ENCODE measurements around the gene NBL1.

NBL1 gene

DNA sequence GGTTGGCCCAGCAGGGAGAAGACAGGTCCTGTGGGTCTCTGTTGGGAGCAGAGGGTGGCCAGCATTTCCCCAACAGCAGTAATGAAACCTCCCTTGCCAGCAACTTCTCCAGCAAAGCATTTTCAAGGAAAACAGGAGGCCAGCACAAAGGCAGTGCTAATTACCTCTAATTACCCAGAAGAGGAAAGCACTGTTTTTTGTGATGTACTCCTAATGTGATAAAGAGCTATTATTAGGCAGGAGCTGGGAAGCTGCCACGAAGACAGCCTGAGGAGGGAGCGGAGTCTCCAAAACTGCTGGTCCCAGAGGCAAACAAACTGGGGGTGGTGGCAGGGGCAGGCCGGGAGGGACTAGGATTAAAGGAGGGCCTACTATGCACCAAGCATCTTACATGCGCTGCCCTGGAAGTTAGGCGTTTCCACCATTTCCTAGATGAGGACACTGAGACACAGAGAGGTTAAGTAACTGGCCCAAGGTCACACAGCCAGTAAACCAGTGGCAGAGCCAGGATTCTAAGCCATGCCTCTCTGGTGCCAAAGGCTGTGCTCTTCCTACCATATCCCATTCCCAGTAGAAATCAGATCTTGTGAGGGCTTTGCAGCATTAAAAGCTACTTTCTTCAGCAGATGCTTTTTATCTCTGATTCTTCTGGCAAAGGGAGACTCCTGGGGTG lies 45.1 kb downstream of the NBL1 start:
- Histone ChIP-seq H3K9ac (ENCODE audit: low read length) (no peak overlapping the region), H3F3A (ENCODE audit: insufficient read depth) (no peaks in the 10 kb centered on the region), H3K27me3 (ENCODE audit: low read length) (no peaks in the 10 kb centered on the region), H3K79me2 (ENCODE audit: insufficient read depth, low read length) (no peaks in the 10 kb centered on the region), H3K4me3 (ENCODE audit: insufficient read depth, low read length, poor library complexity, severe bottlenecking) (no peak overlapping the region), H4K20me1 (ENCODE audit: low read depth, low read length) (no peaks in the 10 kb centered on the region), H3K27ac (ENCODE audit: low read depth, low read length) (no peak overlapping the region), H3K9me2 (replicated peaks; ENCODE audit: insufficient read depth, low read length) (no peaks in the 10 kb centered on the region), H3K36me3 (ENCODE audit: low read length) (no peaks in the 10 kb centered on the region), H2AFZ (ENCODE audit: low read depth, low read length, severe bottlenecking) (no peak overlapping the region), H3K4me2 (ENCODE audit: low read depth, low read length, poor library complexity, severe bottlenecking) (no peak overlapping the region), H3K9me3 (ENCODE audit: insufficient read depth, low read length) (peaks cover 16% of the 10 kb centered on the region; the same call in 1 of the 2 replicates)
- TF ChIP-seq, protein P1, sequence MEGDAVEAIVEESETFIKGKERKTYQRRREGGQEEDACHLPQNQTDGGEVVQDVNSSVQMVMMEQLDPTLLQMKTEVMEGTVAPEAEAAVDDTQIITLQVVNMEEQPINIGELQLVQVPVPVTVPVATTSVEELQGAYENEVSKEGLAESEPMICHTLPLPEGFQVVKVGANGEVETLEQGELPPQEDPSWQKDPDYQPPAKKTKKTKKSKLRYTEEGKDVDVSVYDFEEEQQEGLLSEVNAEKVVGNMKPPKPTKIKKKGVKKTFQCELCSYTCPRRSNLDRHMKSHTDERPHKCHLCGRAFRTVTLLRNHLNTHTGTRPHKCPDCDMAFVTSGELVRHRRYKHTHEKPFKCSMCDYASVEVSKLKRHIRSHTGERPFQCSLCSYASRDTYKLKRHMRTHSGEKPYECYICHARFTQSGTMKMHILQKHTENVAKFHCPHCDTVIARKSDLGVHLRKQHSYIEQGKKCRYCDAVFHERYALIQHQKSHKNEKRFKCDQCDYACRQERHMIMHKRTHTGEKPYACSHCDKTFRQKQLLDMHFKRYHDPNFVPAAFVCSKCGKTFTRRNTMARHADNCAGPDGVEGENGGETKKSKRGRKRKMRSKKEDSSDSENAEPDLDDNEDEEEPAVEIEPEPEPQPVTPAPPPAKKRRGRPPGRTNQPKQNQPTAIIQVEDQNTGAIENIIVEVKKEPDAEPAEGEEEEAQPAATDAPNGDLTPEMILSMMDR (IDR thresholded peaks at IDR 0.05; ENCODE audit: insufficient read depth, low read length, poor library complexity, severe bottlenecking), result no peak
- TF ChIP-seq EZH2phosphoT487 (conservative IDR thresholded peaks at IDR 0.05; ENCODE audit: low read length), result no peak

DNA sequence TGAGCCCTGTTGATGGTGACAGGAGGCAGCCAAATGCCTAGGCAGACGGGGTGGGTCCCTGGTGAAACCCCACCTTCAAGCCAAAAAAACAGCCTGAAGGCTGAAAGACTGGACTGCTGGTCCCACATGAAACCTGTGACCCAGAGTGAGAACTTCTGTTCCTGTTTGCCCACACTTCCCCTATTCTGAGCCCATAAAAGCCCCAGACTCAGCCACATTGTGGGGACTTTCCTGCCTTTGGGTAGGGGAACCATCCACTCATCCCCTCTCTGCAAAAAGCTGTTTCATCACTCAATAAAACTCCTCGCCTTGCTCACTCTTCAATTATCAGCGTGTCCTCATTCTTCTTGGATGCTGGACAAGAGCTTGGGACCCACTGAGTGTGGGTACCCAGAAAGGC lies 45.7 kb downstream of the NBL1 start:
- Histone ChIP-seq H3K9ac (ENCODE audit: low read length) (no peak overlapping the region), H3K36me3 (ENCODE audit: low read length) (no peaks in the 10 kb centered on the region), H2AFZ (ENCODE audit: low read depth, low read length, severe bottlenecking) (no peak overlapping the region), H3K9me3 (ENCODE audit: insufficient read depth, low read length) (peaks cover 16% of the 10 kb centered on the region; the same call in 1 of the 2 replicates), H3K4me3 (ENCODE audit: insufficient read depth, low read length, poor library complexity, severe bottlenecking) (no peak overlapping the region), H3F3A (ENCODE audit: insufficient read depth) (no peaks in the 10 kb centered on the region), H3K4me2 (ENCODE audit: low read depth, low read length, poor library complexity, severe bottlenecking) (no peak overlapping the region), H3K27me3 (ENCODE audit: low read length) (no peaks in the 10 kb centered on the region), H3K27ac (ENCODE audit: low read depth, low read length) (no peak overlapping the region), H3K9me2 (replicated peaks; ENCODE audit: insufficient read depth, low read length) (no peaks in the 10 kb centered on the region), H3K79me2 (ENCODE audit: insufficient read depth, low read length) (no peaks in the 10 kb centered on the region), H4K20me1 (ENCODE audit: low read depth, low read length) (no peaks in the 10 kb centered on the region)
- no peak for TF ChIP-seq EZH2phosphoT487 (conservative IDR thresholded peaks at IDR 0.05; ENCODE audit: low read length)
- TF ChIP-seq, protein P1 (IDR thresholded peaks at IDR 0.05; ENCODE audit: insufficient read depth, low read length, poor library complexity, severe bottlenecking), result no peak

GRCh38 chr1:19690342-19690741 lies 46.2 kb downstream of the NBL1 start:
- Histone ChIP-seq H3F3A (ENCODE audit: insufficient read depth) (no peaks in the 10 kb centered on the region), H3K9ac (ENCODE audit: low read length) (no peak overlapping the region), H3K27me3 (ENCODE audit: low read length) (no peaks in the 10 kb centered on the region), H3K79me2 (ENCODE audit: insufficient read depth, low read length) (no peaks in the 10 kb centered on the region), H3K4me2 (ENCODE audit: low read depth, low read length, poor library complexity, severe bottlenecking) (no peak overlapping the region), H2AFZ (ENCODE audit: low read depth, low read length, severe bottlenecking) (no peak overlapping the region), H3K4me3 (ENCODE audit: insufficient read depth, low read length, poor library complexity, severe bottlenecking) (no peak overlapping the region), H4K20me1 (ENCODE audit: low read depth, low read length) (no peaks in the 10 kb centered on the region), H3K27ac (ENCODE audit: low read depth, low read length) (no peak overlapping the region), H3K9me2 (replicated peaks; ENCODE audit: insufficient read depth, low read length) (no peaks in the 10 kb centered on the region), H3K36me3 (ENCODE audit: low read length) (no peaks in the 10 kb centered on the region), H3K9me3 (ENCODE audit: insufficient read depth, low read length) (peaks cover 16% of the 10 kb centered on the region; the same call in 1 of the 2 replicates)
- TF ChIP-seq, protein P1 (IDR thresholded peaks at IDR 0.05; ENCODE audit: insufficient read depth, low read length, poor library complexity, severe bottlenecking), result no peak
- TF ChIP-seq EZH2phosphoT487 (conservative IDR thresholded peaks at IDR 0.05; ENCODE audit: low read length), result no peak
